H1 (cell line): ENCODE measurements around the gene TKFC. TPM values are rescaled to one million over a fixed set of nuclear protein-coding genes. Genes with fewer than 3 reads are reported as not detected.

Experiments
- CTCF ChIA-PET: fragments of 300-600 bp; sonication (Branson Sonifier 250); formaldehyde crosslinking; loops from one replicate; lab custom pipeline; 2021; ENCODE audit not compliant: partially characterized antibody; lab: Charles Lee
- POLR2A ChIA-PET: fragments of 300-600 bp; sonication (Branson Sonifier 250); formaldehyde crosslinking; loops from one replicate; lab custom pipeline; 2021; ENCODE audit warnings: inconsistent platforms; ENCODE audit not compliant: partially characterized antibody; lab: Charles Lee
- DNase-seq, 2 experiments: peaks; one replicate each; pipeline versions ENCODE4 v3.0.0 to v3.0.0-alpha.2; 2010 to 2022; ENCODE audit warnings: low spot score in 2 of 2, low read depth in 1 of 2, mixed read lengths in 1 of 2
- FAIRE-seq: peaks from 2 replicates; lab custom pipeline; 2011; peaks lifted over from hg19 to GRCh38; lab: Jason Lieb, UNC
- H2AFZ ChIP-seq: 2 replicates; pipeline ENCODE4 v1.8.1; 2012; ENCODE audit warnings: low read length, inconsistent platforms
- H2AK5ac ChIP-seq: 2 replicates; pipeline ENCODE4 v1.6.1; 2013; ENCODE audit warnings: low read depth, low read length
- H2BK120ac ChIP-seq: replicated peaks from 2 replicates; pipeline ENCODE3; 2013; ENCODE audit warnings: low read depth, low read length, inconsistent platforms
- H2BK12ac ChIP-seq: 2 replicates; pipeline ENCODE4 v1.6.1; 2013; ENCODE audit warnings: low read depth, low read length
- H2BK15ac ChIP-seq: 2 replicates; pipeline ENCODE4 v1.6.1; 2013; ENCODE audit warnings: low read length
- H2BK20ac ChIP-seq: 2 replicates; pipeline ENCODE4 v1.6.1; 2013; ENCODE audit warnings: low read length
- H2BK5ac ChIP-seq: 2 replicates; pipeline ENCODE4 v1.6.1; 2013; ENCODE audit warnings: low read depth, low read length
- H3K14ac ChIP-seq: 2 replicates; pipeline ENCODE4 v1.6.1; 2013; ENCODE audit warnings: inconsistent platforms; ENCODE audit not compliant: insufficient read length
- H3K18ac ChIP-seq: 2 replicates; pipeline ENCODE4 v1.6.1; 2013; ENCODE audit warnings: low read length; ENCODE audit errors: extremely low read depth
- H3K23ac ChIP-seq: 2 replicates; pipeline ENCODE4 v1.6.1; 2013; ENCODE audit warnings: inconsistent platforms; ENCODE audit not compliant: insufficient read length
- H3K23me2 ChIP-seq: 2 replicates; pipeline ENCODE4 v1.6.1; 2013; ENCODE audit warnings: low read depth, low read length
- H3K27ac ChIP-seq: 2 replicates; pipeline ENCODE4 v1.6.1; 2011; ENCODE audit warnings: low read depth, low read length, inconsistent platforms
- H3K27me3 ChIP-seq, 4 experiments: replicated peaks in 1 of 4; 1 replicate in 1 of 4; 2 replicates in 3 of 4; pipeline versions ENCODE4 v1.6.1 to v1.8.1; 2011 to 2013; ENCODE audit warnings: low read length in 3 of 4, mild to moderate bottlenecking in 3 of 4, inconsistent platforms in 2 of 4, mixed read lengths in 2 of 4, moderate library complexity in 1 of 4; ENCODE audit not compliant: control insufficient read depth in 3 of 4, insufficient read depth in 3 of 4; ENCODE audit errors: extremely low read depth in 1 of 4
- H3K36me3 ChIP-seq, 4 experiments: 2 replicates each; pipeline versions ENCODE4 v1.6.1 to v1.8.1; 2011 to 2013; ENCODE audit warnings: mild to moderate bottlenecking in 4 of 4, low read length in 3 of 4, moderate library complexity in 2 of 4, control low read depth in 1 of 4, inconsistent platforms in 1 of 4; ENCODE audit not compliant: insufficient read depth in 4 of 4, control insufficient read depth in 2 of 4
- H3K4ac ChIP-seq: replicated peaks from 2 replicates; pipeline ENCODE3; 2013; ENCODE audit warnings: low read length, low read depth, mixed read lengths, inconsistent platforms; ENCODE audit not compliant: insufficient read length
- H3K4me1 ChIP-seq, 4 experiments: replicated peaks in 1 of 4; 1 replicate in 1 of 4; 2 replicates in 3 of 4; pipeline versions ENCODE4 v1.6.1 to v1.8.1; 2011 to 2013; ENCODE audit warnings: low read length in 3 of 4, inconsistent platforms in 2 of 4, mixed read lengths in 1 of 4; ENCODE audit not compliant: insufficient read depth in 4 of 4, control insufficient read depth in 3 of 4
- H3K4me2 ChIP-seq, 2 experiments: 2 replicates each; pipeline versions ENCODE4 v1.6.1 to v1.8.1; 2011 to 2013; ENCODE audit warnings: low read depth in 2 of 2, low read length in 2 of 2, control low read depth in 1 of 2, inconsistent platforms in 1 of 2, mild to moderate bottlenecking in 1 of 2; ENCODE audit not compliant: insufficient read depth in 1 of 2
- H3K4me3 ChIP-seq, 4 experiments: fragments of 200-600, 300-600 bp in 1 of 4; sonication (generic), shearing (Covaris generic), sonication (Bioruptor Twin) in 1 of 4; 2 replicates each; pipeline versions ENCODE4 v1.5.1 to v1.8.1; 2011 to 2016; ENCODE audit warnings: low read length in 4 of 4, low read depth in 3 of 4, control low read depth in 2 of 4, inconsistent platforms in 2 of 4, mild to moderate bottlenecking in 2 of 4, mixed read lengths in 1 of 4, moderate library complexity in 1 of 4; ENCODE audit not compliant: insufficient read depth in 2 of 4; ENCODE audit errors: extremely low read depth in 1 of 4
- H3K56ac ChIP-seq: replicated peaks from 2 replicates; pipeline ENCODE3; 2013; ENCODE audit warnings: low read depth, mild to moderate bottlenecking, mixed read lengths, low read length, inconsistent platforms; ENCODE audit not compliant: insufficient read length
- H3K79me1 ChIP-seq: 2 replicates; pipeline ENCODE4 v1.6.1; 2013; ENCODE audit warnings: low read depth, low read length, control low read depth
- H3K79me2 ChIP-seq, 2 experiments: 2 replicates each; pipeline versions ENCODE4 v1.6.1 to v1.8.1; 2012 to 2013; ENCODE audit warnings: low read length in 2 of 2, mild to moderate bottlenecking in 2 of 2, inconsistent platforms in 1 of 2; ENCODE audit not compliant: insufficient read depth in 2 of 2, control insufficient read depth in 1 of 2
- H3K9ac ChIP-seq, 4 experiments: replicated peaks in 1 of 4; 1 replicate in 1 of 4; 2 replicates in 3 of 4; pipeline versions ENCODE4 v1.6.1 to v1.8.1; 2011 to 2013; ENCODE audit warnings: low read depth in 3 of 4, low read length in 3 of 4, control low read depth in 2 of 4, mild to moderate bottlenecking in 2 of 4, moderate library complexity in 2 of 4, inconsistent platforms in 1 of 4; ENCODE audit errors: extremely low read depth in 1 of 4
- H3K9me3 ChIP-seq, 2 experiments: 2 replicates each; pipeline versions ENCODE4 v1.6.1 to v1.8.1; 2012 to 2013; ENCODE audit warnings: mild to moderate bottlenecking in 2 of 2, moderate library complexity in 2 of 2, control low read depth in 1 of 2, inconsistent platforms in 1 of 2, low read depth in 1 of 2, low read length in 1 of 2, mixed read lengths in 1 of 2; ENCODE audit not compliant: insufficient read depth in 2 of 2
- H4K20me1 ChIP-seq, 2 experiments: replicated peaks in 1 of 2; 2 replicates each; pipeline versions ENCODE3 to v1.8.1; 2011 to 2013; ENCODE audit warnings: inconsistent platforms in 2 of 2, low read length in 2 of 2, mild to moderate bottlenecking in 1 of 2; ENCODE audit not compliant: insufficient read depth in 2 of 2, control insufficient read depth in 1 of 2
- H4K5ac ChIP-seq: 2 replicates; pipeline ENCODE4 v1.6.1; 2013; ENCODE audit warnings: low read length, low read depth, mixed read lengths, inconsistent platforms; ENCODE audit not compliant: insufficient read length
- H4K8ac ChIP-seq: 2 replicates; pipeline ENCODE4 v1.8.0; 2013; ENCODE audit warnings: mild to moderate bottlenecking, moderate library complexity, low read length, inconsistent platforms; ENCODE audit not compliant: insufficient read depth; ENCODE audit errors: extremely low read depth
- H4K91ac ChIP-seq: replicated peaks from 2 replicates; pipeline ENCODE3; 2013; ENCODE audit warnings: low read length, mixed read lengths, inconsistent platforms; ENCODE audit not compliant: insufficient read length
- CBX5 ChIP-seq: fragments of 300-800, 300-1000 bp; sonication (generic); IDR thresholded peaks from 2 replicates; pipeline ENCODE4 v1.7.1; 2016; ENCODE audit warnings: antibody characterized with exemption, low read length, low read depth
- CEBPB ChIP-seq: IDR thresholded peaks from 2 replicates; pipeline ENCODE4 v1.6.1; 2012; ENCODE audit warnings: low read depth, low read length
- EZH2 ChIP-seq: fragments of 200-600 bp; sonication (generic); IDR thresholded peaks from 2 replicates; pipeline ENCODE4 v1.7.1; 2012; ENCODE audit warnings: low read depth, mild to moderate bottlenecking, moderate library complexity, low read length, inconsistent platforms; ENCODE audit not compliant: severe bottlenecking
- JUN ChIP-seq: IDR thresholded peaks from 2 replicates; pipeline ENCODE4 v1.6.1; 2011; ENCODE audit warnings: low read depth, mild to moderate bottlenecking, improper control_type of control experiment, low read length
- KDM4A ChIP-seq: IDR thresholded peaks from one replicate; pipeline ENCODE4 v1.7.1; 2012; ENCODE audit warnings: low read depth, mild to moderate bottlenecking, moderate library complexity, low read length, inconsistent platforms; ENCODE audit not compliant: severe bottlenecking
- POU5F1 ChIP-seq: IDR thresholded peaks from 2 replicates; pipeline ENCODE4 v1.6.1; 2011; ENCODE audit warnings: low read depth, mild to moderate bottlenecking, low read length, moderate library complexity
- RNF2 ChIP-seq: fragments of 200-900, 300-1000 bp; sonication (generic); IDR thresholded peaks from 2 replicates; pipeline ENCODE4 v1.7.1; 2016; ENCODE audit warnings: borderline replicate concordance, low read depth, mild to moderate bottlenecking, antibody characterized with exemption, low read length; ENCODE audit not compliant: poor library complexity, severe bottlenecking; ENCODE audit errors: missing control alignments
- SAP30 ChIP-seq: fragments of 300-600 bp; sonication (generic); IDR thresholded peaks from 2 replicates; pipeline ENCODE4 v1.7.1; 2012; ENCODE audit warnings: low read length, moderate library complexity, mild to moderate bottlenecking, inconsistent platforms; ENCODE audit not compliant: insufficient read depth, insufficient replicate concordance
- TAF1 ChIP-seq: IDR thresholded peaks from 2 replicates; pipeline ENCODE4 v1.6.1; 2011; ENCODE audit warnings: mild to moderate bottlenecking, low read depth, low read length
- TAF7 ChIP-seq: optimal IDR thresholded peaks from 2 replicates; pipeline ENCODE3; 2011; ENCODE audit warnings: low read depth, mild to moderate bottlenecking, inconsistent platforms, low read length, moderate library complexity, borderline replicate concordance
- WGBS, 2 experiments: shearing (Covaris generic) in 1 of 2; methylation state at CpG; one replicate each; pipeline versions ENCODE4 v1.1.6 to v1.1.7; 2013 to 2015; ENCODE audit warnings: low lambda C conversion rate in 2 of 2, mixed read lengths in 2 of 2, inconsistent platforms in 1 of 2, low coverage in 1 of 2, missing lambda C conversion rate in 1 of 2; ENCODE audit not compliant: insufficient replicate concordance in 2 of 2, insufficient coverage in 1 of 2, insufficient read length in 1 of 2; ENCODE audit errors: extremely low coverage in 1 of 2, missing lambda C conversion rate in 1 of 2; 5-methylcytosine and 5-hydroxymethylcytosine counted together
- polyA plus RNA-seq, 7 experiments: library from polyadenylated mRNA; depleted of rRNA in 3 of 7; stranded (reverse) in 5 of 7; unstranded in 2 of 7; fragments of >200 nt in 5 of 7; fragments of 200-250 nt in 2 of 7; gene quantifications; 1 replicate in 5 of 7; 2 replicates in 1 of 7; 4 replicates in 1 of 7; pipeline versions ENCODE4 v1.2.1 to v1.2.3, GENCODE V29; 2011 to 2013; ENCODE audit warnings: missing spikeins in 2 of 7, mixed read lengths in 2 of 7
- total RNA-seq: library from RNA; stranded (reverse); fragmentation: NEBNext Ultra II Directional; extraction: Animal tissue kit (Norgen Biotek cat#: 25700); gene quantifications from 2 replicates; pipeline ENCODE4 v1.2.1, GENCODE V29; 2021

TKFC gene
- total and polyA plus RNA-seq, 2 of the 8 experiments (the other 6 are each of a cell fraction or from before 2014, with no cell fraction given), result 53.5 to 55.0 TPM

- Histone ChIP-seq H3K56ac (no peak overlapping the region), H3K36me3 (peaks cover 2 to 17% (median 4%) of the 10 kb centered on the region in 4 experiments; a peak in 4 of 8 replicates), H2BK15ac (no peak overlapping the region), H2BK20ac (no peak overlapping the region), H3K79me2 (no peaks in the 10 kb centered on the region), H2AK5ac (no peak overlapping the region), H3K4me1 (no peaks in the 10 kb centered on the region), H3K4ac (no peak overlapping the region), H4K5ac (no peak overlapping the region), H2AFZ (no peak overlapping the region), H3K79me1 (no peaks in the 10 kb centered on the region), H3K9me3 (no peaks in the 10 kb centered on the region), H3K27ac (no peak overlapping the region), H3K14ac (no peak overlapping the region), H4K91ac (no peak overlapping the region), H3K4me3 (no peak overlapping the region), H3K4me2 (no peak overlapping the region), H4K20me1 (peaks cover 0 to 3% of the 10 kb centered on the region in 2 experiments), H4K8ac (no peak overlapping the region), H3K18ac (no peak overlapping the region), H3K27me3 (no peaks in the 10 kb centered on the region), H3K9ac (no peak overlapping the region), H2BK120ac (no peak overlapping the region), H2BK12ac (no peak overlapping the region), H3K23ac (no peak overlapping the region), H2BK5ac (no peak overlapping the region), H3K23me2 (no peaks in the 10 kb centered on the region)
- FAIRE-seq (no peak), DNase-seq (no peak)
- ChIA-PET CTCF (interaction anchor here (6.8 to 7.1 kb wide), 2 partner anchors 8 to 41 kb away, joined by 55 to 80 read pairs; no protein-coding TSS in a partner anchor), POLR2A (interaction anchor here (0.6 to 39.7 kb wide), 4 partner anchors 7 to 1447 kb away, joined by 4 to 1106 read pairs (median 32); partner anchors contain the start of genes CYB561A3, DDB1, TKFC and TMEM138)
- WGBS, 2 experiments, result 92% methylated on average over 28 of the region's 29 CpGs; no CpG with 5 or more reads in 1 of the 2 experiments
- TF ChIP-seq TAF1 (no peak), RNF2 (no peak), POU5F1 (no peak), KDM4A (no peak), SAP30 (no peak), CEBPB (no peak), JUN (no peak), CBX5 (no peak), TAF7 (no peak), EZH2 (no peak)
These were observed 11.0 kb downstream of the TKFC start for GRCh38 chr11:61343792-61344745.
